K562 (cell line): Measurements from ENCODE around the gene KPNA3. TPM values are rescaled to one million over a fixed set of nuclear protein-coding genes. Genes with fewer than 3 reads are reported as not detected.
A peak's percentile ranks its signal among the peaks of the same experiment; 100 is the strongest.

Experiments
- BHLHE40 ChIP-seq: IDR thresholded peaks from 2 replicates; pipeline ENCODE4 v1.6.1; 2011; ENCODE audit warnings: low read length, improper control_type of control experiment
- BRCA1 ChIP-seq, 2 experiments: fragments of 450-650 bp in 1 of 2; sonication (generic) in 1 of 2; formaldehyde crosslinking in 1 of 2; IDR thresholded peaks; 2 replicates each; pipeline versions ENCODE4 v1.5.0 to v1.6.1; 2017 to 2020; ENCODE audit warnings: mild to moderate bottlenecking in 1 of 2, missing genetic modification reagents in 1 of 2
- C11orf30 ChIP-seq: fragments of 450-650 bp; IDR thresholded peaks from 2 replicates; pipeline ENCODE4 v1.6.1; 2016; ENCODE audit warnings: low read depth, mild to moderate bottlenecking
- ESRRA ChIP-seq: fragments of 450-650 bp; IDR thresholded peaks from 2 replicates; pipeline ENCODE4 v1.6.1; 2014; ENCODE audit warnings: low read depth, mild to moderate bottlenecking, moderate library complexity, borderline replicate concordance
- KHSRP ChIP-seq: fragments of 450-650 bp; IDR thresholded peaks from 2 replicates; pipeline ENCODE4 v1.6.1; 2017
- NCOR1 ChIP-seq: fragments of 450-650 bp; IDR thresholded peaks from 2 replicates; pipeline ENCODE4 v1.6.1; 2016; ENCODE audit warnings: mild to moderate bottlenecking, moderate library complexity
- RAD21 ChIP-seq, 2 experiments: fragments of 250-450 bp in 1 of 2; fragments of 450-650 bp in 1 of 2; sonication (Bioruptor Pico) in 1 of 2; formaldehyde crosslinking in 1 of 2; IDR thresholded peaks in 1 of 2; conservative IDR thresholded peaks in 1 of 2; 2 replicates each; pipeline versions ENCODE4 v1.4.0 to v1.8.0; 2020 to 2022; ENCODE audit warnings: mild to moderate bottlenecking in 2 of 2, moderate library complexity in 1 of 2
- RBM17 ChIP-seq: fragments of 200-400 bp; formaldehyde crosslinking; IDR thresholded peaks from 2 replicates; pipeline ENCODE4 v1.6.1; 2017; ENCODE audit warnings: low read depth, mild to moderate bottlenecking, low read length, borderline replicate concordance
- XRCC4 ChIP-seq: IDR thresholded peaks from one replicate; pipeline ENCODE4 v1.6.1; 2011; ENCODE audit not compliant: insufficient read depth, insufficient read length; ENCODE audit errors: extremely low read depth
- ZBTB26 ChIP-seq: fragments of 450-650 bp; formaldehyde crosslinking; IDR thresholded peaks from 2 replicates; pipeline ENCODE4 v1.4.0; 2022; ENCODE audit warnings: missing genetic modification characterization
- ZNF316 ChIP-seq: fragments of 450-650 bp; IDR thresholded peaks from 2 replicates; pipeline ENCODE4 v1.6.1; 2016
- ZNF592 ChIP-seq: fragments of 450-650 bp; IDR thresholded peaks from 2 replicates; pipeline ENCODE4 v1.6.1; 2017; ENCODE audit warnings: antibody characterized with exemption, mild to moderate bottlenecking
- polyA plus RNA-seq, 8 experiments: library from polyadenylated mRNA; depleted of rRNA in 4 of 8; stranded (reverse) in 5 of 8; unstranded in 3 of 8; fragments of >200 nt; fragmentation: Nextera tagmentation in 2 of 8; fragmentation: Illumina TruSeq in 1 of 8; extraction: Ambion mirVana in 2 of 8; extraction: Trizol in 1 of 8; gene quantifications; 2 replicates each; pipeline versions ENCODE4 v1.2.1 to v1.2.3, GENCODE V29; 2011 to 2014; ENCODE audit warnings: inconsistent platforms in 1 of 8, missing spikeins in 1 of 8
- total RNA-seq, 7 experiments: library from RNA; depleted of rRNA in 6 of 7; stranded (reverse); fragments of >200 nt in 6 of 7; fragmentation: Illumina TruSeq in 2 of 7; extraction: Trizol in 2 of 7; gene quantifications; 2 replicates each; pipeline versions ENCODE4 v1.2.1 to v1.2.3, GENCODE V29; 2011 to 2021; ENCODE audit warnings: low replicate concordance in 1 of 7

KPNA3 gene
- total and polyA plus RNA-seq, 9 of the 15 experiments (the other 6 are each of a cell fraction or from before 2014, with no cell fraction given), result 8.5 to 23.4 (median 15.7) TPM

DNA sequence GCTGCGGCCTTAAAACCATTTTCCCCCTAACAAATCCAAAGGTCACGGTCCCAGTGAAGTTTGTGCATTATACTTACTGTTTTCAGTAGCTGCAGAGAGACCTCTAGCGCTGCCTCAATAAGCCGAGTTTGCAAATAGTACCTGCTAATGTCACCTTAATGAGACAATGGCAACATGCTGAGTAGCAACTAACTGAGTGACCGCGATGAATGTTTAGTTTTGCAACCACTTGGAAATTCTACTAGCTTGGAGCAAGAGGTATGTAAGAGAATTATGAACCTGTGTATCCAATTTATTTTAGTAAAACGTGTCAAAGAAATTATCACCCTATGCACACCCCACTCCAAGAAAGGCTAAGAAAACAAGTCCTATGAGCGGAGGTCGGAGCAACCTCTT lies 1.2 kb downstream of the KPNA3 start (continued):
- TF ChIP-seq ZNF592, result no peak
- TF ChIP-seq KHSRP, result no peak
- no peak for TF ChIP-seq ZBTB26
- TF ChIP-seq RAD21 (CRISPR knock-in tag; conservative IDR thresholded peaks at IDR 0.05 in 1 of 2, IDR thresholded peaks at IDR 0.05 in 1 of 2), result peak in 1 of 2 experiments; percentile 40; a peak in 2 of 4 replicates
- TF ChIP-seq C11orf30, result 0 out of 2 replicates have a peak, but pooled peaks have one; percentile 5
- TF ChIP-seq BHLHE40, result no peak
- no peak for TF ChIP-seq XRCC4
- 0 out of 2 replicates have a peak, but pooled peaks have one; percentile 8 for TF ChIP-seq ESRRA
- TF ChIP-seq ZNF316, result peak; percentile 23; the same call in 1 of the 2 replicates
- no peak for TF ChIP-seq RBM17
- TF ChIP-seq BRCA1 (IDR thresholded peaks at IDR 0.05), result no peak
- TF ChIP-seq BRCA1 (CRISPR knock-in tag; IDR thresholded peaks at IDR 0.05), result no peak
- TF ChIP-seq NCOR1, result no peak
